SK-N-SH treated with all-trans-retinoic acid at 6 μM for 48 hours (cell line): ENCODE results near the gene ENDOG.

Experiments
- ATAC-seq: fragments of 200-7000 bp; cut with Tn5 transposase; 3 replicates; pipeline ENCODE4 v1.9.1; 2020; ENCODE audit warnings: mild to moderate bottlenecking, moderate library complexity
- ARNTL ChIP-seq: fragments of 450-650 bp; formaldehyde crosslinking; IDR thresholded peaks from 2 replicates; pipeline ENCODE4 v1.5.0; 2020; ENCODE audit warnings: low read depth, mild to moderate bottlenecking, moderate library complexity, borderline replicate concordance
- BACH2 ChIP-seq: fragments of 250-450 bp; sonication (Bioruptor Pico); IDR thresholded peaks from 2 replicates; pipeline ENCODE4 v1.9.0; 2021; ENCODE audit warnings: mild to moderate bottlenecking, borderline replicate concordance
- CSDC2 ChIP-seq: fragments of 250-450 bp; sonication (Bioruptor Pico); IDR thresholded peaks from 2 replicates; pipeline ENCODE4 v1.5.0; 2020; ENCODE audit warnings: mild to moderate bottlenecking, moderate library complexity
- ESRRG ChIP-seq: fragments of 250-450 bp; sonication (Bioruptor Pico); IDR thresholded peaks from 2 replicates; pipeline ENCODE4 v1.6.1; 2021; ENCODE audit warnings: mild to moderate bottlenecking
- GLIS3 ChIP-seq: fragments of 250-450 bp; sonication (Bioruptor Pico); IDR thresholded peaks from 2 replicates; pipeline ENCODE4 v1.5.0; 2020; ENCODE audit warnings: mild to moderate bottlenecking, moderate library complexity
- ISL1 ChIP-seq: fragments of 250-450 bp; sonication (Bioruptor Pico); IDR thresholded peaks from 2 replicates; pipeline ENCODE4 v2.1.2; 2022; ENCODE audit warnings: mild to moderate bottlenecking, moderate library complexity
- OSR1 ChIP-seq: fragments of 250-450 bp; sonication (Bioruptor Pico); IDR thresholded peaks from 2 replicates; pipeline ENCODE4 v1.8.0; 2022; ENCODE audit warnings: moderate library complexity, mild to moderate bottlenecking, inconsistent platforms
- PATZ1 ChIP-seq: fragments of 250-450 bp; sonication (Bioruptor Pico); IDR thresholded peaks from 2 replicates; pipeline ENCODE4 v1.8.0; 2020; ENCODE audit warnings: mild to moderate bottlenecking, moderate library complexity, borderline replicate concordance
- PPARA ChIP-seq: fragments of 250-450 bp; sonication (Bioruptor Pico); IDR thresholded peaks from 2 replicates; pipeline ENCODE4 v1.5.0; 2020; ENCODE audit warnings: mild to moderate bottlenecking, borderline replicate concordance
- RARB ChIP-seq: fragments of 250-450 bp; sonication (Bioruptor Pico); IDR thresholded peaks from 2 replicates; pipeline ENCODE4 v1.8.0; 2021; ENCODE audit warnings: mild to moderate bottlenecking, moderate library complexity
- TCF4 ChIP-seq: fragments of 250-450 bp; sonication (Bioruptor Pico); IDR thresholded peaks from 2 replicates; pipeline ENCODE4 v1.8.0; 2021; ENCODE audit warnings: mild to moderate bottlenecking, moderate library complexity, borderline replicate concordance
- TOX ChIP-seq: fragments of 250-450 bp; sonication (Bioruptor Pico); IDR thresholded peaks from 2 replicates; pipeline ENCODE4 v1.8.0; 2021; ENCODE audit warnings: mild to moderate bottlenecking, moderate library complexity, borderline replicate concordance
- TSHZ2 ChIP-seq: fragments of 250-450 bp; sonication (Bioruptor Pico); IDR thresholded peaks from 2 replicates; pipeline ENCODE4 v1.5.0; 2020; ENCODE audit warnings: mild to moderate bottlenecking, moderate library complexity
- ZC3H10 ChIP-seq: fragments of 250-450 bp; sonication (Bioruptor Pico); IDR thresholded peaks from 2 replicates; pipeline ENCODE4 v1.5.1; 2021; ENCODE audit warnings: mild to moderate bottlenecking, moderate library complexity
- ZFP3 ChIP-seq: fragments of 250-450 bp; sonication (Bioruptor Pico); IDR thresholded peaks from 2 replicates; pipeline ENCODE4 v1.5.0; 2020; ENCODE audit warnings: mild to moderate bottlenecking, moderate library complexity
- ZFP30 ChIP-seq: fragments of 450-650 bp; formaldehyde crosslinking; IDR thresholded peaks from 2 replicates; pipeline ENCODE4 v1.5.0; 2022; ENCODE audit warnings: mild to moderate bottlenecking, moderate library complexity
- ZNF565 ChIP-seq: fragments of 450-650 bp; formaldehyde crosslinking; conservative IDR thresholded peaks from 2 replicates; pipeline ENCODE4 v1.5.0; 2020; ENCODE audit warnings: low read depth, mild to moderate bottlenecking, moderate library complexity
- ZNF70 ChIP-seq: fragments of 450-650 bp; formaldehyde crosslinking; IDR thresholded peaks from 2 replicates; pipeline ENCODE4 v1.5.0; 2020; ENCODE audit warnings: mild to moderate bottlenecking, moderate library complexity
- ZNF8 ChIP-seq: fragments of 450-650 bp; formaldehyde crosslinking; IDR thresholded peaks from 2 replicates; pipeline ENCODE4 v1.5.0; 2020; ENCODE audit warnings: mild to moderate bottlenecking, moderate library complexity
- TF ChIP-seq, protein P1 (sequence below): fragments of 250-450 bp; sonication (Bioruptor Pico); IDR thresholded peaks from 2 replicates; pipeline ENCODE4 v1.8.0; 2021; ENCODE audit warnings: low read depth, mild to moderate bottlenecking, moderate library complexity, borderline replicate concordance
- TF ChIP-seq, protein P2 (sequence below): fragments of 250-450 bp; sonication (Bioruptor Pico); IDR thresholded peaks from 2 replicates; pipeline ENCODE4 v1.5.1; 2020; ENCODE audit warnings: low read depth, mild to moderate bottlenecking, moderate library complexity
- TF ChIP-seq, protein P3 (sequence below): fragments of 250-450 bp; sonication (Bioruptor Pico); IDR thresholded peaks from 2 replicates; pipeline ENCODE4 v1.5.1; 2021; ENCODE audit warnings: mild to moderate bottlenecking, moderate library complexity

Gene ENDOG

GRCh38 chr9:128809036-128809599 is 9.2 kb upstream of the ENDOG start:
- ATAC-seq, result no peak
- TF ChIP-seq ZNF565 (CRISPR knock-in tag), result no peak
- TF ChIP-seq BACH2, result no peak
- TF ChIP-seq PATZ1 (CRISPR knock-in tag), result no peak
- no peak for TF ChIP-seq ZNF8
- TF ChIP-seq ZFP30 (CRISPR knock-in tag), result no peak
- TF ChIP-seq ZC3H10 (CRISPR knock-in tag), result no peak
- no peak for TF ChIP-seq TSHZ2
- TF ChIP-seq ZFP3 (CRISPR knock-in tag), result no peak
- TF ChIP-seq TOX (CRISPR knock-in tag), result no peak
- no peak for TF ChIP-seq TCF4
- TF ChIP-seq ESRRG (CRISPR knock-in tag), result no peak
- no peak for TF ChIP-seq GLIS3 (CRISPR knock-in tag)
- TF ChIP-seq CSDC2, result no peak
- TF ChIP-seq ZNF70 (CRISPR knock-in tag), result no peak
- no peak for TF ChIP-seq ISL1
- TF ChIP-seq, protein P1, sequence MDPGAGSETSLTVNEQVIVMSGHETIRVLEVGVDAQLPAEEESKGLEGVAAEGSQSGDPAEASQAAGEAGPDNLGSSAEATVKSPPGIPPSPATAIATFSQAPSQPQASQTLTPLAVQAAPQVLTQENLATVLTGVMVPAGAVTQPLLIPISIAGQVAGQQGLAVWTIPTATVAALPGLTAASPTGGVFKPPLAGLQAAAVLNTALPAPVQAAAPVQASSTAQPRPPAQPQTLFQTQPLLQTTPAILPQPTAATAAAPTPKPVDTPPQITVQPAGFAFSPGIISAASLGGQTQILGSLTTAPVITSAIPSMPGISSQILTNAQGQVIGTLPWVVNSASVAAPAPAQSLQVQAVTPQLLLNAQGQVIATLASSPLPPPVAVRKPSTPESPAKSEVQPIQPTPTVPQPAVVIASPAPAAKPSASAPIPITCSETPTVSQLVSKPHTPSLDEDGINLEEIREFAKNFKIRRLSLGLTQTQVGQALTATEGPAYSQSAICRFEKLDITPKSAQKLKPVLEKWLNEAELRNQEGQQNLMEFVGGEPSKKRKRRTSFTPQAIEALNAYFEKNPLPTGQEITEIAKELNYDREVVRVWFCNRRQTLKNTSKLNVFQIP (CRISPR knock-in tag), result no peak
- no peak for TF ChIP-seq RARB (CRISPR knock-in tag)
- no peak for TF ChIP-seq ARNTL (CRISPR knock-in tag)
- TF ChIP-seq, protein P2, sequence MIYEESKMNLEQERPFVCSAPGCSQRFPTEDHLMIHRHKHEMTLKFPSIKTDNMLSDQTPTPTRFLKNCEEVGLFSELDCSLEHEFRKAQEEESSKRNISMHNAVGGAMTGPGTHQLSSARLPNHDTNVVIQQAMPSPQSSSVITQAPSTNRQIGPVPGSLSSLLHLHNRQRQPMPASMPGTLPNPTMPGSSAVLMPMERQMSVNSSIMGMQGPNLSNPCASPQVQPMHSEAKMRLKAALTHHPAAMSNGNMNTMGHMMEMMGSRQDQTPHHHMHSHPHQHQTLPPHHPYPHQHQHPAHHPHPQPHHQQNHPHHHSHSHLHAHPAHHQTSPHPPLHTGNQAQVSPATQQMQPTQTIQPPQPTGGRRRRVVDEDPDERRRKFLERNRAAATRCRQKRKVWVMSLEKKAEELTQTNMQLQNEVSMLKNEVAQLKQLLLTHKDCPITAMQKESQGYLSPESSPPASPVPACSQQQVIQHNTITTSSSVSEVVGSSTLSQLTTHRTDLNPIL, result no peak
- no peak for TF ChIP-seq PPARA (CRISPR knock-in tag)

DNA sequence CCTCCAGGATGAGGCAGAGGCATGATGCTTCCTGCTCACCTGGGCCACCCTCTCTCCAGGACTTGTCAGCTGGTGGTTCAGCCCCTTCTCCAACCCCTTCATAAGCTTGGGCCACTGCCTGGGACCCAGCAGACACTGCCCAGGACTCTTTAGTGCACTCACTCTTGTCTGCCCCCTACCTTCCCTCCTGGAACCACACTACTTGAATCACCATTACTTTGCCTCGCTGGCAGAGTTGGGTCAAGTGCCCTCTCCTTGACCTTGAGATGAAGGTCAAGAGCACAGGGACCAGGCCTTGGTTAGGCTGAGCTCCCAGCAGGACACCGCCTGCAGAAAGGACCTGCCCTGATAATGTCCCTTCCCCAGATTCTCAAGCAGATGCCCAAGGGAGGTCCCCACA is 8.5 kb upstream of the ENDOG start:
- no peak; the same call in 1 of the 3 replicates for ATAC-seq
- no peak for TF ChIP-seq OSR1 (CRISPR knock-in tag)
- TF ChIP-seq, protein P3, sequence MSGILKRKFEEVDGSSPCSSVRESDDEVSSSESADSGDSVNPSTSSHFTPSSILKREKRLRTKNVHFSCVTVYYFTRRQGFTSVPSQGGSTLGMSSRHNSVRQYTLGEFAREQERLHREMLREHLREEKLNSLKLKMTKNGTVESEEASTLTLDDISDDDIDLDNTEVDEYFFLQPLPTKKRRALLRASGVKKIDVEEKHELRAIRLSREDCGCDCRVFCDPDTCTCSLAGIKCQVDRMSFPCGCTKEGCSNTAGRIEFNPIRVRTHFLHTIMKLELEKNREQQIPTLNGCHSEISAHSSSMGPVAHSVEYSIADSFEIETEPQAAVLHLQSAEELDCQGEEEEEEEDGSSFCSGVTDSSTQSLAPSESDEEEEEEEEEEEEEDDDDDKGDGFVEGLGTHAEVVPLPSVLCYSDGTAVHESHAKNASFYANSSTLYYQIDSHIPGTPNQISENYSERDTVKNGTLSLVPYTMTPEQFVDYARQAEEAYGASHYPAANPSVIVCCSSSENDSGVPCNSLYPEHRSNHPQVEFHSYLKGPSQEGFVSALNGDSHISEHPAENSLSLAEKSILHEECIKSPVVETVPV (CRISPR knock-in tag), result no peak
- TF ChIP-seq ZFP30 (CRISPR knock-in tag), result no peak
- TF ChIP-seq ZC3H10 (CRISPR knock-in tag), result no peak
- TF ChIP-seq ESRRG (CRISPR knock-in tag), result no peak

DNA sequence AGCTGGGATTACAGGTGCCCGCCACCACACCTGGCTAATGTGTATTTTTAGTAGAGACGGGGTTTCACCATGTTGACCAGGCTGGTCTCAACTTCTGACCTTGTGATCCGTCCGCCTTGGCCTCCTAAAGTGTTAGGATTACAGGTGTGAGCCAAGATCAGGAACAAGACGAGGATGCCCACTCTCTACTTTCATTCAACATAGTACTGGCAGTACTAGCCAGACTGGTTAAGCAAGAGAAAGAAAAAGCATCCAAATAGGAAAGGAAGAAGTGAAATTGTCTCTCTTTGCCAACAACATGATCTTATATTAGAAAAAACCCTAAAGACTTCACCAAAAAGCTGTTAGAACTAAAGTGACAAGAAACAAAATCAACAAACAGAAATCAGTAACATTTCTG is 7.4 kb upstream of the ENDOG start:
- no peak for ATAC-seq
- TF ChIP-seq TSHZ2 (no peak), ZFP3 (CRISPR knock-in tag) (no peak)
- TF ChIP-seq, protein P2, result no peak
